DOHH2 (cell line): ENCODE data around the gene COMMD9.
"Not testable (repeated sequence)": the region's sequence is repeated elsewhere in the genome, so short reads cannot be mapped to it uniquely, and the experiment has no call there.

Source experiments
- H3F3A ChIP-seq: fragments of 200-600 bp; sonication (generic), shearing (Covaris generic); 2 replicates; pipeline ENCODE4 v1.6.0; 2016; ENCODE audit warnings: antibody characterized with exemption, mild to moderate bottlenecking; ENCODE audit not compliant: control insufficient read depth, insufficient read depth
- H3K27ac ChIP-seq: fragments of 200-600 bp; sonication (generic); 2 replicates; pipeline ENCODE4 v1.5.1; 2014; ENCODE audit warnings: low read depth, mild to moderate bottlenecking, low read length, moderate library complexity
- H3K27me3 ChIP-seq: fragments of 200-600 bp; sonication (generic); 2 replicates; pipeline ENCODE4 v1.6.1; 2014; ENCODE audit warnings: mild to moderate bottlenecking, low read length, mixed read lengths; ENCODE audit not compliant: control insufficient read depth
- H3K36me3 ChIP-seq: fragments of 200-600 bp; sonication (generic); 2 replicates; pipeline ENCODE4 v1.6.1; 2014; ENCODE audit warnings: mild to moderate bottlenecking, low read length, moderate library complexity, mixed read lengths; ENCODE audit not compliant: control insufficient read depth
- H3K4me1 ChIP-seq: fragments of 200-600 bp; sonication (generic); 2 replicates; pipeline ENCODE4 v1.6.1; 2014; ENCODE audit warnings: mild to moderate bottlenecking, low read length, mixed read lengths; ENCODE audit not compliant: control insufficient read depth
- H3K4me2 ChIP-seq: fragments of 200-600 bp; sonication (generic); 2 replicates; pipeline ENCODE4 v1.6.0; 2014; ENCODE audit warnings: mild to moderate bottlenecking, low read length, moderate library complexity
- H3K4me3 ChIP-seq: fragments of 200-600 bp; sonication (generic); 2 replicates; pipeline ENCODE4 v1.5.1; 2014; ENCODE audit warnings: mild to moderate bottlenecking, low read length, mixed read lengths
- H3K79me2 ChIP-seq: fragments of 200-600 bp; sonication (generic); 2 replicates; pipeline ENCODE4 v1.6.1; 2014; ENCODE audit warnings: mild to moderate bottlenecking, low read length, mixed read lengths; ENCODE audit not compliant: control insufficient read depth
- H3K9me2 ChIP-seq: fragments of 200-600 bp; sonication (generic); replicated peaks from 2 replicates; pipeline ENCODE4 v1.6.1; 2014; ENCODE audit warnings: mild to moderate bottlenecking, low read length, mixed read lengths; ENCODE audit not compliant: control insufficient read depth
- H3K9me3 ChIP-seq: fragments of 200-600 bp; sonication (generic); 2 replicates; pipeline ENCODE4 v1.6.1; 2014; ENCODE audit warnings: antibody characterized with exemption, low read length, mixed read lengths; ENCODE audit not compliant: control insufficient read depth, insufficient read depth
- H4K20me1 ChIP-seq: fragments of 200-600 bp; sonication (generic); 2 replicates; pipeline ENCODE4 v1.6.0; 2014; ENCODE audit warnings: low read depth, mild to moderate bottlenecking, antibody characterized with exemption, low read length, moderate library complexity; ENCODE audit not compliant: control insufficient read depth, insufficient read depth
- EZH2phosphoT487 ChIP-seq: fragments of 200-600 bp; sonication (generic); IDR thresholded peaks from 2 replicates; pipeline ENCODE4 v1.6.1; 2017; ENCODE audit warnings: borderline replicate concordance, mild to moderate bottlenecking, antibody characterized with exemption, low read length, moderate library complexity, mixed read lengths
- TF ChIP-seq, protein P1 (sequence below): fragments of 200-600 bp; sonication (generic); IDR thresholded peaks from one replicate; pipeline ENCODE4 v1.5.1; 2014; ENCODE audit warnings: antibody characterized with exemption, mild to moderate bottlenecking, low read depth, low read length; ENCODE audit not compliant: poor library complexity, severe bottlenecking

The COMMD9 gene

GRCh38 chr11:36330411-36330810, 41.2 kb upstream of the COMMD9 start:
- Histone ChIP-seq H3K79me2 (no peaks in the 10 kb centered on the region), H3K27me3 (no peaks in the 10 kb centered on the region), H3K4me1 (no peaks in the 10 kb centered on the region), H3K4me2 (no peak overlapping the region), H3K4me3 (no peak overlapping the region), H4K20me1 (no peaks in the 10 kb centered on the region), H3F3A (no peaks in the 10 kb centered on the region), H3K9me3 (no peaks in the 10 kb centered on the region), H3K27ac (no peak overlapping the region), H3K9me2 (no peaks in the 10 kb centered on the region), H3K36me3 (no peaks in the 10 kb centered on the region)
- TF ChIP-seq EZH2phosphoT487, result no peak
- TF ChIP-seq, protein P1, sequence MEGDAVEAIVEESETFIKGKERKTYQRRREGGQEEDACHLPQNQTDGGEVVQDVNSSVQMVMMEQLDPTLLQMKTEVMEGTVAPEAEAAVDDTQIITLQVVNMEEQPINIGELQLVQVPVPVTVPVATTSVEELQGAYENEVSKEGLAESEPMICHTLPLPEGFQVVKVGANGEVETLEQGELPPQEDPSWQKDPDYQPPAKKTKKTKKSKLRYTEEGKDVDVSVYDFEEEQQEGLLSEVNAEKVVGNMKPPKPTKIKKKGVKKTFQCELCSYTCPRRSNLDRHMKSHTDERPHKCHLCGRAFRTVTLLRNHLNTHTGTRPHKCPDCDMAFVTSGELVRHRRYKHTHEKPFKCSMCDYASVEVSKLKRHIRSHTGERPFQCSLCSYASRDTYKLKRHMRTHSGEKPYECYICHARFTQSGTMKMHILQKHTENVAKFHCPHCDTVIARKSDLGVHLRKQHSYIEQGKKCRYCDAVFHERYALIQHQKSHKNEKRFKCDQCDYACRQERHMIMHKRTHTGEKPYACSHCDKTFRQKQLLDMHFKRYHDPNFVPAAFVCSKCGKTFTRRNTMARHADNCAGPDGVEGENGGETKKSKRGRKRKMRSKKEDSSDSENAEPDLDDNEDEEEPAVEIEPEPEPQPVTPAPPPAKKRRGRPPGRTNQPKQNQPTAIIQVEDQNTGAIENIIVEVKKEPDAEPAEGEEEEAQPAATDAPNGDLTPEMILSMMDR, result no peak

DNA sequence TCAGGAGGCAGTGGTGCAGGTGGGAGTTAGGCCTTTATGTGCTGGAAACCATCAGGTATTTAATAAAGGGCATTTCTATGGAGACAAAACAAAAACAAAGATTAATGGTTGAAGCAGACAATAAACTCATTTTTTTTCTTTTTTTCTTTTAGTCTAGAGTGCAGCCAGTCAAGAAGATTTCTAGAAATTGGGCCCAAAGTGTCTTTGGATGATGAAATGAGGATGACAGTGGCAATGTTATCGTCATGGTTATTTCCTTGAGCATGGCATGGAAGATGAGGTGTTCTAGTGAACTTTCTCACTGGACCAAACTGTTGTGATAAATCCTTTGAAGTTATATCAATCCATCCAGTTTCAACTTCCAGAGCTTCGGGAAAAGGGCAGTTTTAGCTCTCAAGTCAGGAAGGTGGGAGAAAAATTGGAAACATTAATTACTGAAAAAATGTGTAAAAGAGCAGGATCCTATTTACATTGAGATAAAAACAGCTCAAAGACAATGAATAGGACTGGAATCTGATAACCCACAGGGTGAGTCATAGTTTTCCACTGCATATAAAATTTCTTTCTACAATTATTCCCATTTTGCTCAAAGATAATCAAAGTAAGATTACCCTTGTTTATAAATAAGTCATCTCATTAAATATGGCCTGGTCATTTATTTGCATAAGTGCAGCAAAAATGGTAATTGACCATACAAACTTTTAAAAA, 39.9 kb upstream of the COMMD9 start:
- Histone ChIP-seq H3K4me2 (no peak overlapping the region), H3K4me3 (no peak overlapping the region)

DNA sequence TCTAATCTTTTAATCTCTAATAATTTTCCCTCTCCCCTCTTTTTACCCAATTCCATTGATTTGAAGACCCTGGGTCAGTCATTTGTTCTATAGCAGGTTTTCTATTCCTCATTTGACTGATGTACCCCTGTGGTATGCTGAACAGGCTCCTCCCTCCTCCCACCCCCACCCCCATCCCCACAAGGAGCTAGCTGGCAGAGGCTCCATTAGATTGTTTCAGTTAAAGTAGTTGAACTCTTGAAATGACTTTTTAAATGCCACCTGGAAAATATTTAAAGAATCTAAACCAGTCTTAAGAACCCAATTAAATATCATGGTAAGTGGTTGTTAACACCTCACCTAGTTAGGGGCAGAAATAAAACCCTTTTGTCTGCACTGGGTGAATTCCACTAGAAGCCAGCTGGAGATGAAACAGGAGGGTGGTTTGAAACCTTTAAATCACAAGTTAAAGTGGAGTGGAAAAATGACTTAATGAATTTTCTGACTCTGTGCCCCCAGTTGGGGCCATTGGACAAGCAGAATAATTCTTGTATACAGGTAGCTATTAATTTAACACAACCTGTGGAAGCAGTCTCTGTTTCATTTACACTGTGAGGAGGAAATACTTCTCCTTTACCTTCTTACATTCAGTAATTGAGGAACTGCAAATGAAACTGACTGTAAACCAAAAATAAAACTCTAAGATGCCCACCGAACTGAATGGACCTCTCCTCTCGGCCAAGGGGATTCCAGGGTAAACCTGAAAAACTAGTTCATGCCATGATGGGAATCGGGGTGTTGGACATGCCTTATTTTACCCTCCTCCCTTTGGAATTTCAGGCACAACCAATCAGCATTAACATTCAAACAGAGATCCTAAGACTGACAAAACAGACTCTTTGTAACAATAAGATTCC, 37.5 kb upstream of the COMMD9 start:
- TF ChIP-seq, protein P1, result no peak
- no peak for TF ChIP-seq EZH2phosphoT487

More for the DNA sequence above, 39.9 kb upstream of the COMMD9 start:
- Histone ChIP-seq H3K9me3 (no peaks in the 10 kb centered on the region), H3K9me2 (no peaks in the 10 kb centered on the region), H3K27me3 (no peaks in the 10 kb centered on the region), H4K20me1 (no peaks in the 10 kb centered on the region), H3F3A (no peaks in the 10 kb centered on the region), H3K36me3 (no peaks in the 10 kb centered on the region), H3K27ac (no peak overlapping the region), H3K79me2 (no peaks in the 10 kb centered on the region), H3K4me1 (no peaks in the 10 kb centered on the region)
- TF ChIP-seq EZH2phosphoT487, result no peak
- TF ChIP-seq, protein P1, result no peak

DNA sequence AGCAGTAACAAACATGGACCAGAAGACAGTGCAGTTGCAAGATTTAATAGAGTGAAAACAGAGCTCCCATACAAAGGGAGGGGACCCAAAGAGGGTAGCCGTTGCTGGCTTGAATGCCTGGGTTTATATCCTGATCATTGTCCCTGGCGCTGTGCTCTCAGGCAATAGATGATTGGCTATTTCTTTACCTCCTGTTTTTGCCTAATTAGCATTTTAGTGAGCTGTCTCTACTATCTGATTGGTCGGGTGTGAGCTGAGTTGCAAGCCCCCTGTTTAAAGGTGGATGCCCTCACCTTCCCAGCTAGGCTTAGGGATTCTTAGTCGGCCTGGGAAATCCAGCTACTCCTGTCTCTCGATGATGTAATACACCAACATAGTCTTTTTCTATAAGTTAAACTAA, 36.2 kb upstream of the COMMD9 start:
- not testable (repeated sequence) for H3K36me3 ChIP-seq, H3K9me3 ChIP-seq, H3K27ac ChIP-seq, H3K4me2 ChIP-seq, H3K4me1 ChIP-seq, H3K4me3 ChIP-seq, H3K27me3 ChIP-seq, H3F3A ChIP-seq, H3K9me2 ChIP-seq, H3K79me2 ChIP-seq, H4K20me1 ChIP-seq

More for the DNA sequence above, 37.5 kb upstream of the COMMD9 start:
- H3K36me3 ChIP-seq, result no peaks in the 10 kb centered on the region
- H3K9me2 ChIP-seq, result no peaks in the 10 kb centered on the region
- H3K4me2 ChIP-seq, result no peak overlapping the region
- H3K4me3 ChIP-seq, result no peak overlapping the region
- no peaks in the 10 kb centered on the region for H3K4me1 ChIP-seq
- no peaks in the 10 kb centered on the region for H3K79me2 ChIP-seq
- H3K9me3 ChIP-seq, result no peaks in the 10 kb centered on the region
- H4K20me1 ChIP-seq, result no peaks in the 10 kb centered on the region
- H3F3A ChIP-seq, result no peaks in the 10 kb centered on the region
- H3K27ac ChIP-seq, result no peak overlapping the region
- no peaks in the 10 kb centered on the region for H3K27me3 ChIP-seq

DNA sequence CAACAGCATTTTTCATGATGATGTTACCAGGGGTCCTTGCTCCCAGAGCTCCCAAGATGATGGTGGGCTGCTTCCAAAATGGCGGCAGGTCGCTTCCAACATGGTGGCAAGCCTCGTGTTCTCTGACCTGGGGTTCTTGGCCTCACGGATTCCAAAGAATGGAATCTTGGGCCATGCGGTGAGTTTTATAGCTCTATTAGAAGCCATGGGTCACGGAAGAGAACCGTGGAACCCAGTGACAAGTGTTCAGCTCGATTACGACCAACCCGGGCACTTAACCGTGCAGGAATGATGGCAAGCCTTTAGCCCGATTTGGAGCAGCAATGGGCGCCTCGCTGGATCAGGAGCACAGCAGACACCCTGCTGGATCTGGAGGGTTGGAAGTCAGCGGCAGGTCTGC, 35.7 kb upstream of the COMMD9 start:
- not testable (repeated sequence) for H3K27ac ChIP-seq, H3K36me3 ChIP-seq, H3K9me3 ChIP-seq, H3K9me2 ChIP-seq, H3K79me2 ChIP-seq, H4K20me1 ChIP-seq, H3F3A ChIP-seq, H3K4me2 ChIP-seq, H3K27me3 ChIP-seq, H3K4me3 ChIP-seq, H3K4me1 ChIP-seq
